Stimulated activated effector memory CD8-positive, alpha-beta T cell treated with anti-CD3 and anti-CD28 coated beads, Interleukin-12 subunit alpha, Interleukin-12 subunit beta, amount 100 ng/mL, for 72 hours (primary cell): ENCODE data around the gene ROR1.

Source experiments
- ATAC-seq: fragments of 150-1000 bp; cut with Tn5 transposase; 2 replicates; pipeline ENCODE4 v1.10.0; 2021
- DNase-seq, 2 donors: peaks; one replicate each; pipeline ENCODE4 v3.0.0; 2021 to 2022; ENCODE audit warnings: low spot score in 2 of 2
- H3K27ac Mint-ChIP-seq: one replicate; pipeline ENCODE4 v1.8.0; 2022; ENCODE audit warnings: mild to moderate bottlenecking, mixed read lengths
- H3K36me3 Mint-ChIP-seq: one replicate; pipeline ENCODE4 v1.8.0; 2022; ENCODE audit warnings: mild to moderate bottlenecking, mixed read lengths
- H3K4me1 Mint-ChIP-seq: one replicate; pipeline ENCODE4 v1.8.0; 2022; ENCODE audit warnings: mixed read lengths
- H3K4me3 Mint-ChIP-seq: one replicate; pipeline ENCODE4 v1.8.0; 2022; ENCODE audit warnings: mild to moderate bottlenecking, mixed read lengths
- H3K9me3 Mint-ChIP-seq: one replicate; pipeline ENCODE4 v1.8.0; 2022; ENCODE audit warnings: mixed read lengths

The ROR1 gene

GRCh38 chr1:63936801-63937200 lies 163.0 kb downstream of the ROR1 start:
- Mint-ChIP-seq H3K4me1 (no peaks in the 10 kb centered on the region), H3K27ac (no peak overlapping the region), H3K36me3 (no peaks in the 10 kb centered on the region), H3K4me3 (no peak overlapping the region), H3K9me3 (no peaks in the 10 kb centered on the region)
- DNase-seq (no peak), ATAC-seq (no peak)

GRCh38 chr1:63937461-63938022 lies 163.7 kb downstream of the ROR1 start:
- no peak overlapping the region for H3K27ac Mint-ChIP-seq
- H3K9me3 Mint-ChIP-seq: no peaks in the 10 kb centered on the region
- H3K36me3 Mint-ChIP-seq: no peaks in the 10 kb centered on the region
- H3K4me1 Mint-ChIP-seq: no peaks in the 10 kb centered on the region
- DNase-seq: no peak
- no peak overlapping the region for H3K4me3 Mint-ChIP-seq
- ATAC-seq: no peak

- no peak for DNase-seq
- ATAC-seq: no peak
- Mint-ChIP-seq H3K36me3 (no peaks in the 10 kb centered on the region), H3K9me3 (no peaks in the 10 kb centered on the region), H3K4me1 (no peaks in the 10 kb centered on the region), H3K27ac (no peak overlapping the region), H3K4me3 (no peak overlapping the region)
Measured at GRCh38 chr1:63940440-63940839, 166.6 kb downstream of the ROR1 start.

- Mint-ChIP-seq H3K4me1 (no peaks in the 10 kb centered on the region), H3K27ac (no peak overlapping the region), H3K36me3 (no peaks in the 10 kb centered on the region), H3K4me3 (no peak overlapping the region), H3K9me3 (no peaks in the 10 kb centered on the region)
- ATAC-seq (no peak), DNase-seq (no peak)
Measured at GRCh38 chr1:63943393-63943792, 169.6 kb downstream of the ROR1 start.

- Mint-ChIP-seq H3K36me3 (no peaks in the 10 kb centered on the region), H3K9me3 (no peaks in the 10 kb centered on the region), H3K4me1 (no peaks in the 10 kb centered on the region), H3K4me3 (no peak overlapping the region), H3K27ac (no peak overlapping the region)
- DNase-seq (no peak), ATAC-seq (no peak)
Measured at GRCh38 chr1:63945943-63946342, 172.1 kb downstream of the ROR1 start.

GRCh38 chr1:63946866-63947491 lies 173.2 kb downstream of the ROR1 start:
- no peak overlapping the region for H3K27ac Mint-ChIP-seq
- no peak for ATAC-seq
- no peak overlapping the region for H3K4me3 Mint-ChIP-seq
- H3K4me1 Mint-ChIP-seq: no peaks in the 10 kb centered on the region
- H3K9me3 Mint-ChIP-seq: no peaks in the 10 kb centered on the region
- no peaks in the 10 kb centered on the region for H3K36me3 Mint-ChIP-seq
- no peak for DNase-seq

GRCh38 chr1:63947904-63948303 lies 174.1 kb downstream of the ROR1 start:
- Mint-ChIP-seq H3K36me3 (no peaks in the 10 kb centered on the region), H3K27ac (no peak overlapping the region), H3K9me3 (no peaks in the 10 kb centered on the region), H3K4me3 (no peak overlapping the region), H3K4me1 (no peaks in the 10 kb centered on the region)
- ATAC-seq (no peak), DNase-seq (no peak)

GRCh38 chr1:63950023-63950422 lies 176.2 kb downstream of the ROR1 start:
- DNase-seq: no peak
- no peak for ATAC-seq
- H3K4me3 Mint-ChIP-seq: no peak overlapping the region
- H3K36me3 Mint-ChIP-seq: no peaks in the 10 kb centered on the region
- no peak overlapping the region for H3K27ac Mint-ChIP-seq
- peaks cover 3% of the 10 kb centered on the region for H3K9me3 Mint-ChIP-seq
- no peaks in the 10 kb centered on the region for H3K4me1 Mint-ChIP-seq

DNA sequence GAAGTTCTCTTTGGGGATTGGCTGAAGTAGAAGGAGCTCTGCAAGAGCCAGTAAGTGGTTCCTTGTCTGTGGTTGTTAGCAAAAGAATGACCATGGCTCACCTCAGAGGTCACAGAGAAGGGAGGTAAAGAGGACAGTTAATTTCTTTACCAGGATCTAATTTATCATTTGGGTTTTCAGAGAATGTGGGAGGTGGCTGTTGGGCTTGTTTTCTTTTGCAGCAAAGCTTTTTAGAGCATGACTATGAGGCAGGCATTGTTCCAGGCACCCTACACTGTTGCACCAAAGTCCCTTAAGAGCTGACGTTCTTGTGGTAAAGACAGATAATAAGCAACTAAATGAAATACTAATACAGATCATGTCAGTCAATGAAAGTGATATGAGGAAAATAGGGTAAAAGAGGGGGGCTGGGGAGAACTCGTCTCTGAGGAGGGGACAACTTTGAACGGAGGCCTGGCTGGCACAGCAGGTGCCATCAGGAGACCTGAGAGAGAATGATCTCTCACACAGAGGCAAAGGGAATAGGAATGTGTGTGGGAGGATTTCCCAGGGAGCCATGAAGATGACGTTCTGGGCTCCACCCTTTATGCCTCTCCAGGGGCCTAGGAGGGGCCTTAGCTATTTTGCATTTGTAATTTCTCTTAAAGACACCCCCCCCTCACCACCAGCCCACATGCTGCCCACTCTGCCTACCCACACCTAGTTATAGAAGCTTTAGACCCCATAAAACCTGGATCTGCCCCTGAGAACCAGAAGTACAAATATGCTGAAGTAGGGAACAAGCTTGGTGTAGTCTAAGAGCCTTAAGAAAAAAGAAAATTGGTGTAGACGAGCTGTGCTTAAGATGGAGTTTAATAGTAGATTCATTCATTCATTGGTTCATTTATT lies 177.5 kb downstream of the ROR1 start:
- Mint-ChIP-seq H3K27ac (no peak overlapping the region), H3K36me3 (no peaks in the 10 kb centered on the region), H3K9me3 (peaks cover 3% of the 10 kb centered on the region), H3K4me1 (no peaks in the 10 kb centered on the region), H3K4me3 (no peak overlapping the region)
- ATAC-seq (no peak), DNase-seq (no peak)

- DNase-seq (no peak), ATAC-seq (no peak)
- H3K4me1 Mint-ChIP-seq: no peaks in the 10 kb centered on the region
Measured at GRCh38 chr1:63954187-63954586, 180.4 kb downstream of the ROR1 start.

GRCh38 chr1:63955370-63956145 lies 181.7 kb downstream of the ROR1 start:
- H3K27ac Mint-ChIP-seq: no peak overlapping the region
- ATAC-seq: peak; percentile 22

More at GRCh38 chr1:63954187-63954586, 180.4 kb downstream of the ROR1 start:
- Mint-ChIP-seq H3K36me3 (no peaks in the 10 kb centered on the region), H3K4me3 (no peak overlapping the region), H3K9me3 (peaks cover 10% of the 10 kb centered on the region), H3K27ac (no peak overlapping the region)

DNA sequence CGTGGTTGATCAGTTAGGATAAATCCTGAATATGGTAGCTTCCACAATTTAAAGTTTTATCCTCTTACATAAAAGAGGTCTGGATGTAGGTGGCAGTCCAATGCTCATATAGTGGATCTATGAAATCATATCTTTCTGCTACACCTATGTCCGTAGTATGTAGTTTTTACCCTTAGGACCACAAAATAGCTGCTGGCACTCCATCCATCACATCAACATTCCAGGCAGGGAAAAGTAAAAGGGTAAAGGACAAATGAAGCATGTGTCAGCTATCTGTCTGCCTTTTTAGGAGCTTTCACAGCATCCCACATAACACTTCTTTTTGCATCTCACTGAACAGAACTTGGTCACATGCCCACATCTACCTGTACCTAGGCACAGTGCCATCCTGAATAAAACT lies 184.7 kb downstream of the ROR1 start:
- no peak overlapping the region for H3K4me3 Mint-ChIP-seq
- H3K4me1 Mint-ChIP-seq: no peaks in the 10 kb centered on the region
- no peak for DNase-seq
- no peak overlapping the region for H3K27ac Mint-ChIP-seq
- no peaks in the 10 kb centered on the region for H3K36me3 Mint-ChIP-seq
- H3K9me3 Mint-ChIP-seq: peaks cover 8% of the 10 kb centered on the region
- ATAC-seq: no peak

More at GRCh38 chr1:63955370-63956145, 181.7 kb downstream of the ROR1 start:
- H3K9me3 Mint-ChIP-seq: peaks cover 10% of the 10 kb centered on the region
- H3K4me3 Mint-ChIP-seq: no peak overlapping the region
- H3K4me1 Mint-ChIP-seq: no peaks in the 10 kb centered on the region
- DNase-seq: no peak
- no peaks in the 10 kb centered on the region for H3K36me3 Mint-ChIP-seq

DNA sequence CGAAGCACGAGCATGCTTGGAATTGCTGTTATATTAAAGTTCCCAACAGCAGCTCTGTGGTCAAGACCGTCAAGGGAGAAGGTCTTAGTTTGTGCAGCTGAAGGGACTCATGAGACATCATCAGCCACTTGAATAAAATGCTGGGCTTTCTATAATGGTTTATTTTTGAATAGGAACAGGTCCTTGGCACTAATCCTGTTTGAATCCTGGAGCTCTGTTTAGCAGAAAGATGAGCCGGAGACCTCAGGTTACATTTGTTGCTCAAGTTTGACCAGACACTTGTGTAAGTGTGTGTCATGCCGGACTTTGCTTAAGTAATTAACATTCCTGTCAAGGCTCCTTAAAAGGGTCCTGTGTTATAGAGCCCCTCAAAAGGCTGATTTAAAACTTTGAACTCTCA lies 186.5 kb downstream of the ROR1 start:
- ATAC-seq (no peak), DNase-seq (no peak)
- Mint-ChIP-seq H3K4me1 (no peaks in the 10 kb centered on the region), H3K27ac (no peak overlapping the region), H3K36me3 (no peaks in the 10 kb centered on the region), H3K4me3 (no peak overlapping the region), H3K9me3 (peaks cover 6% of the 10 kb centered on the region)

DNA sequence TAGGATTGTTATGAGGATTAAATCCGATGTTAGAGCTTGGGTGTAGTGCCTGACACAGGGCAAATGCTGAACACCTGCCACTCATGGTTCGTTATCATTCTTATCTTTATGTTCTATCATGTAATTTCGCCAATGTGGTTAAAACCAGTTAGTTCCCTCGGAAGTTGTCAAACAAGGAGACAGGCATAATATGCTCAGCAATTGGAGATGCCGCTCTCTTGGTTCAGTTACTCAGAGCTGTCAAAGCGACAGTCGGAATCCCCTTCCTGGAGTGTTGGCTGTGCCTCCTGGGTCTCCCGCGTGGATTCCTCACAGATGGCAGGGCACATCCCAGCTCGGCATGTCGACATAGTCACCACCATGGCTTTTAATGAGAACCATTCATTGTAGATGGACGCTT lies 192.2 kb downstream of the ROR1 start:
- Mint-ChIP-seq H3K36me3 (no peaks in the 10 kb centered on the region), H3K4me1 (no peaks in the 10 kb centered on the region), H3K9me3 (peaks cover 3% of the 10 kb centered on the region), H3K27ac (no peak overlapping the region), H3K4me3 (no peak overlapping the region)
- DNase-seq (no peak), ATAC-seq (no peak)

DNA sequence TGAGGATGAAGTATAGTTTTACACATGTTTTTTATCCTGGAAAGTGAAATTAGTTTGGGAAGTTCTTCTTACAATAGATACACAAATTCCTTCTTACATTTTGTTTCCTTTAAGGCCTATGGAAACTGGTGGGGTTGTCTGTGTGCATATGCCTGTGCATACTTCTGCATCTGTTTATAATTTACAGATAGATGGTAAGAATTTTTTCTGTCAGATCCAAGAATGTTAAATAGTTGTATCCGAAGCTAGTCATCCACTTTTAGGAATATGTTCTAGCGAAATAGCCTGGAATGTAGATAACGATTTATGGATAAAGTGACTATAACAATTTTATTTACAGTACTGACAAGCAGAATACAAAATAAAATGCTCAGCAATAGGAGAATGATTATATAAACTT lies 194.1 kb downstream of the ROR1 start:
- peaks cover 3% of the 10 kb centered on the region for H3K9me3 Mint-ChIP-seq
- ATAC-seq (no peak), DNase-seq (no peak)
- no peaks in the 10 kb centered on the region for H3K36me3 Mint-ChIP-seq
- no peak overlapping the region for H3K27ac Mint-ChIP-seq
- H3K4me1 Mint-ChIP-seq: no peaks in the 10 kb centered on the region
- H3K4me3 Mint-ChIP-seq: no peak overlapping the region
